ENCODE measurements around the gene ROPN1L.
"Not testable (repeated sequence)": the region's sequence is repeated elsewhere in the genome, so short reads cannot be mapped to it uniquely, and the experiment has no call there.

ROPN1L gene

GRCh38 chr5:10478436-10478835 lies 36.8 kb downstream of the ROPN1L start:
- DNase-seq (ENCODE audit: low read depth, low spot score): no peak

GRCh38 chr5:10479154-10479721 lies 37.6 kb downstream of the ROPN1L start:
- DNase-seq (ENCODE audit: low read depth, low spot score): no peak

- DNase-seq (ENCODE audit: low read depth, low spot score): no peak
These were observed 38.7 kb downstream of the ROPN1L start for GRCh38 chr5:10480237-10480985.

- no peak for DNase-seq (ENCODE audit: low read depth, low spot score)
These were observed 39.7 kb downstream of the ROPN1L start for GRCh38 chr5:10481241-10481935.

GRCh38 chr5:10482791-10483530 lies 41.3 kb downstream of the ROPN1L start:
- DNase-seq (ENCODE audit: low read depth, low spot score): no peak

- DNase-seq (ENCODE audit: low read depth, low spot score): no peak
These were observed 43.1 kb downstream of the ROPN1L start for GRCh38 chr5:10484774-10485141.

GRCh38 chr5:10485142-10485795 lies 43.6 kb downstream of the ROPN1L start:
- DNase-seq (ENCODE audit: low read depth, low spot score): no peak

- DNase-seq (ENCODE audit: low read depth, low spot score): no peak
These were observed 44.2 kb downstream of the ROPN1L start for GRCh38 chr5:10485897-10486296.

- DNase-seq (ENCODE audit: low read depth, low spot score): no peak
These were observed 45.0 kb downstream of the ROPN1L start for GRCh38 chr5:10486511-10487344.

GRCh38 chr5:10488144-10488543 lies 46.5 kb downstream of the ROPN1L start:
- no peak for DNase-seq (ENCODE audit: low read depth, low spot score)

- DNase-seq (ENCODE audit: low read depth, low spot score): no peak
These were observed 48.2 kb downstream of the ROPN1L start for GRCh38 chr5:10489810-10490426.

GRCh38 chr5:10490927-10491672 lies 49.4 kb downstream of the ROPN1L start:
- DNase-seq (ENCODE audit: low read depth, low spot score): no peak

GRCh38 chr5:10491673-10492026 lies 50.0 kb downstream of the ROPN1L start:
- no peak for DNase-seq (ENCODE audit: low read depth, low spot score)

GRCh38 chr5:10493884-10494283 lies 52.2 kb downstream of the ROPN1L start:
- DNase-seq (ENCODE audit: low read depth, low spot score): no peak

- DNase-seq (ENCODE audit: low read depth, low spot score): not testable (repeated sequence)
These were observed 52.8 kb downstream of the ROPN1L start for GRCh38 chr5:10494497-10494896.

- no peak for DNase-seq (ENCODE audit: low read depth, low spot score)
These were observed 55.9 kb downstream of the ROPN1L start for GRCh38 chr5:10497554-10497953.

- DNase-seq (ENCODE audit: low read depth, low spot score): no peak
These were observed 56.7 kb downstream of the ROPN1L start for GRCh38 chr5:10498350-10498749.

GRCh38 chr5:10499066-10499465 lies 57.4 kb downstream of the ROPN1L start:
- no peak for DNase-seq (ENCODE audit: low read depth, low spot score)

GRCh38 chr5:10499776-10500175 lies 58.1 kb downstream of the ROPN1L start:
- no peak for DNase-seq (ENCODE audit: low read depth, low spot score)

GRCh38 chr5:10500669-10501068 lies 59.0 kb downstream of the ROPN1L start:
- DNase-seq (ENCODE audit: low read depth, low spot score): no peak

Data from iPS DF 19.7 (cell line).